Measurements from ENCODE around the gene ABCG1.

ABCG1 gene

GRCh38 chr21:42337276-42337675 is 118.3 kb downstream of the ABCG1 start:
- Histone ChIP-seq H3K4me3 (ENCODE audit: low read depth in 1 of 2, low read length in 2 of 2) (no peak overlapping the region), H3K27ac (ENCODE audit: low read depth, low read length) (no peak overlapping the region), H3K36me3 (ENCODE audit: control insufficient read depth in 1 of 2, insufficient read depth in 2 of 2, low read length in 2 of 2) (no peaks in the 10 kb centered on the region), H3K9me3 (ENCODE audit: control insufficient read depth in 1 of 2, low read length in 2 of 2) (no peaks in the 10 kb centered on the region), H3K4me1 (ENCODE audit: control insufficient read depth in 1 of 2, insufficient read depth in 2 of 2, low read length in 2 of 2) (peaks cover 14 to 15% of the 10 kb centered on the region in 2 donors), H3K9ac (ENCODE audit: low read depth in 1 of 2, low read length in 2 of 2) (no peak overlapping the region), H3K27me3 (ENCODE audit: control insufficient read depth in 1 of 2, insufficient read depth in 2 of 2, low read length in 2 of 2) (no peaks in the 10 kb centered on the region)

DNA sequence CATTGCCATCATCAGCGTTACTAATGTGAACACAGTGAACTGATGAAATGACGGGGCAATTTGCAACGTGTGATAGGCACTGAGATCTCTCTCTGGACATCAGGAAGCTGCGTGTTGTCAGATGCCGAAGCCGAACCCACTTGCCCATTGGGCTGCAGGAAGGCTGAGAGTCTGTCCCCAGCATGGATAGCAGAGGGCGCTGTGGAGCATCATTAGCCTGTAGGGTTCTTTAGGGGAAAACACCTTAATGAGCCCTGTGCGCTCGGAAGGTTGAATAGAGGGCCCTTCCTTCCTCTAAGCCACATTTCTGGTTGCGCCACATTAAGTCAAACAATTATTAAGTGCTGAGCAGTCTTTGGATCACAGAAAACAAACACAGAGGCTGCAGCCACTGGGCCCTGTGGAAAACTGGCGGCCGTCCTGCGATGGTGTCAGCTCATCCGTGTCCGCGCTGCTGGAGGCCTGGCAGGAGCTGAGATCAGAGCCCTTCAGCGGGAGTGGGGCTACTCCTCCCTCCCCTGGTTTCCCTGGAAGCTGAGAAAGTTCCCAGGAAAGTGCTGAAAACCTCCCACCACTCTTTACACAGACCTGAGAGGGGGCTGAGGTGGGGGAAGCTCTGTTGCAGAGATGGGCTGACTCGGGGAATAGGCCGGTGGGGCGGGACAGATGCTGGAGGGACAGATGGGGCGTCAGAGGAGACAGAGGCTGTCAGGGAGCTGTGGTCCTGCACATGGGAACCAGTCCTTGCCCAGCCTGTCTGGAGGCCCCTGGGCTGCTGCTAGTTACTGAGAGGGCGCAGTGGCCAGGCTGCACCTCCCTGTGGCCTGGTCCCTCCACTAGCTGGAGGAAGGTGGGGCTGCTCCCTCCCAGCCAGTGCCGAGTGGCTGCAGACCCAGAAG is 119.1 kb downstream of the ABCG1 start:
- Histone ChIP-seq H3K27ac (ENCODE audit: low read depth, low read length) (no peak overlapping the region), H3K9ac (ENCODE audit: low read depth in 1 of 2, low read length in 2 of 2) (no peak overlapping the region), H3K27me3 (ENCODE audit: control insufficient read depth in 1 of 2, insufficient read depth in 2 of 2, low read length in 2 of 2) (no peaks in the 10 kb centered on the region), H3K36me3 (ENCODE audit: control insufficient read depth in 1 of 2, insufficient read depth in 2 of 2, low read length in 2 of 2) (no peaks in the 10 kb centered on the region), H3K9me3 (ENCODE audit: control insufficient read depth in 1 of 2, low read length in 2 of 2) (no peaks in the 10 kb centered on the region), H3K4me1 (ENCODE audit: control insufficient read depth in 1 of 2, insufficient read depth in 2 of 2, low read length in 2 of 2) (peaks cover 7 to 11% of the 10 kb centered on the region in 2 donors), H3K4me3 (ENCODE audit: low read depth in 1 of 2, low read length in 2 of 2) (no peak overlapping the region)

DNA sequence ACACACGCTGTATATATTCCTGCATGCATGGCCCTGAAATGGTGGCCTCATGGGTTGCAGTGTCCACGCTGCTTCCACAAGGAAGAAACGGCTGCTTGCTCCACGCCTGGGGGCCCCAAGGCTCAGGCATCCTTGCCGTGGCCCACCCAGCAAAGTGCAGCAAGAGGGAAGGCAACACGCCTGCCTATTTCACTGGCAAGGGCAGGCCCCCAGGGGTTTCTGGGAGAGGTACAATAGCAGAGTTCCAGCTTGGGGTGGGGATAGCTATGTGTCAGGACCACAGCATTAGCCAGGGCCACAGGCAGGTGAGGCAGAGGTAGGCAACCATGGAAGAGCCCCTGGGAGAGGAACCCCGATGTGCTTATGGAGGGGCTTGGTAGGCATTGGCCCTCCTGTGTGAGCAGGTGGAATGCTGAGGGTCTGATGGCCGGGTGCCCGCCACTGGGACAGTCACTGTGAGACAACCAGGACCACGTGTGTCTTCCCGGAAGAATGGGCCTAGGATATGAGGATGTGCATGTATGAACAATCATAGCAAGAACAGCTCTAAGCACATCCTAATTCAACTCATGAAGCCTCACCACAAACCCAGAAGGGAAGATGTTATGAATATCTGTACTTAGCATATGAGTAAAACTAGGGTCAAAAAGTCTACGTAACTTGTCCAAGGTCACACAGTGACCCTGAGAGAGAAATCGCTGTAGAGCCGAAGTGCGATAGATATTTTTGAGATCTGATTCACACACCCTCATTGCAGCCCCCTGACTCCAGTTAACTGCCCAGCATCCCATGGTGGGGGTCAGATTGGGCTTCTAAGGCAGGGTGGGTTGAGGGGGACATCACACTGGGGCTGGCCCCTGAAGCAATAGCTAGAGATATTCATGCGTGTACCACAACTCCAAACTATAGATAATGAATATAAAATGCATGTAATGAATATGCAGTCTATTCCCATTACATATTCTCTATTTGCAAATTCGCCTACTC is 120.1 kb downstream of the ABCG1 start:
- Histone ChIP-seq H3K36me3 (ENCODE audit: control insufficient read depth in 1 of 2, insufficient read depth in 2 of 2, low read length in 2 of 2) (no peaks in the 10 kb centered on the region), H3K27me3 (ENCODE audit: control insufficient read depth in 1 of 2, insufficient read depth in 2 of 2, low read length in 2 of 2) (no peaks in the 10 kb centered on the region), H3K4me3 (ENCODE audit: low read depth in 1 of 2, low read length in 2 of 2) (no peak overlapping the region), H3K4me1 (ENCODE audit: control insufficient read depth in 1 of 2, insufficient read depth in 2 of 2, low read length in 2 of 2) (peaks cover 7 to 11% of the 10 kb centered on the region in 2 donors), H3K9ac (ENCODE audit: low read depth in 1 of 2, low read length in 2 of 2) (no peak overlapping the region), H3K27ac (ENCODE audit: low read depth, low read length) (no peak overlapping the region), H3K9me3 (ENCODE audit: control insufficient read depth in 1 of 2, low read length in 2 of 2) (no peaks in the 10 kb centered on the region)

DNA sequence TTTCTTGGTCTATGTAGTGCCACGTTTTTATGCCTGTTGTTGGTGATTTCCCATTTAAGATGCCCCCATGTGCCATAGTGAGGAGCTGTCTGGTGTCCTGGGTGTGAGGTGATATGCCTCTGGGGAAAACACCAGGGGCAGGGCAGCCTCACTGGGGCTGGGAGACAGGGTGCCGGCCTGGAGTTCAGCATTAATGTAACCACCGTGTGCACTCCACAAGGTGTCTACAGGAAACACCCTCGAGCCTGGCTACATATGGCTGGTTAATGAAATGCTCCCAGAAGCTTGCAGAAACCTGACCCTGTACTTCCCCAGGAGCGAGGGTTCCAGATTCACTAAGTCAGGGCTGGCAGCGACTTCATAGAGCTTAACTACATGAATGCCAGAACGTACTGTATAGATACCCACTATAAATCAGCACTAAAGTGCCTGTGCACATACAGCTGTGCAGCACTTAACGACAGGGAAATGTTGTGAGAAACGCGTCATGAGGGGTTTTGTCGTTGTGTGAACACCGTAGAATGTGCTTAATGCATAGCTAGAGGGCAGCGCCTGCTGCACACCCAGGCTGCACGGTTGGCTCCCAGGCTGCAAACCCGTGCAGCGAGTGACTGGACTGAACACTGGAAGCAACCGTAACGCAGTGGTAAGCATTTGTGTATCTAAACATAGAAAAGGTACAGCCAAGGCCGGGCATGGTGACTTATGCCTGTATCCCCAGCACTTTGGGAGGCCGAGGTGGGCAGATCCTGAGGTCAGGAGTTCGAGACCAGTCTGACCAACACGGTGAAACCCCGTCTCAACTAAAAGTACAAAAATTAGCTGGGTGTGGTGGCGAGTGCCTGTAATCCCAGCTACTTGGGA is 121.5 kb downstream of the ABCG1 start:
- Histone ChIP-seq H3K9ac (ENCODE audit: low read depth in 1 of 2, low read length in 2 of 2) (no peak overlapping the region), H3K9me3 (ENCODE audit: control insufficient read depth in 1 of 2, low read length in 2 of 2) (no peaks in the 10 kb centered on the region), H3K27me3 (ENCODE audit: control insufficient read depth in 1 of 2, insufficient read depth in 2 of 2, low read length in 2 of 2) (no peaks in the 10 kb centered on the region), H3K4me1 (ENCODE audit: control insufficient read depth in 1 of 2, insufficient read depth in 2 of 2, low read length in 2 of 2) (peaks cover 7 to 11% of the 10 kb centered on the region in 2 donors), H3K36me3 (ENCODE audit: control insufficient read depth in 1 of 2, insufficient read depth in 2 of 2, low read length in 2 of 2) (no peaks in the 10 kb centered on the region), H3K4me3 (ENCODE audit: low read depth in 1 of 2, low read length in 2 of 2) (no peak overlapping the region), H3K27ac (ENCODE audit: low read depth, low read length) (no peak overlapping the region)

GRCh38 chr21:42341776-42342542 is 123.0 kb downstream of the ABCG1 start:
- H3K9ac ChIP-seq (ENCODE audit: low read depth in 1 of 2, low read length in 2 of 2), result no peak overlapping the region
- peaks cover 7 to 11% of the 10 kb centered on the region in 2 donors for H3K4me1 ChIP-seq (ENCODE audit: control insufficient read depth in 1 of 2, insufficient read depth in 2 of 2, low read length in 2 of 2)
- H3K36me3 ChIP-seq (ENCODE audit: control insufficient read depth in 1 of 2, insufficient read depth in 2 of 2, low read length in 2 of 2), result no peaks in the 10 kb centered on the region
- no peaks in the 10 kb centered on the region for H3K9me3 ChIP-seq (ENCODE audit: control insufficient read depth in 1 of 2, low read length in 2 of 2)
- H3K4me3 ChIP-seq (ENCODE audit: low read depth in 1 of 2, low read length in 2 of 2), result no peak overlapping the region
- H3K27me3 ChIP-seq (ENCODE audit: control insufficient read depth in 1 of 2, insufficient read depth in 2 of 2, low read length in 2 of 2), result no peaks in the 10 kb centered on the region
- H3K27ac ChIP-seq (ENCODE audit: low read depth, low read length), result no peak overlapping the region

DNA sequence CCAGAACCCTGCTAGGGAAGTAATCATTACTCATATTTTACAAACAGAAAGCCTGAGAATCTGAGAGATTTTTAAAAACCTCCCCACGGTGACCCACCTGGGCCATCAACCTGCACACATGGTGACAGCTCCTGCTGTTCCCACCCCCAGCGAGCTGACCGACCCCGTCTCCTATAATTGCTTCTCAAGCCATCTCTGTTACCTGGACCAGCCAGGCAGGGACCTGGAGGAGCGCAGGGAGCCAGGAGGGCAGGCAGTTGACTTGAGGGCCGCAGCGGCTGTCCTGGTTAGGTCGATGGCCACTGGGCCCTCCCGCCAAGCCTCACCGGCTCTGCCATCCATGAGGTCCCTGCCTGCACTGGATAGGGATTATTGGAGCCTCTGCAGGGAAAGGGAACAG is 124.2 kb downstream of the ABCG1 start:
- Histone ChIP-seq H3K4me3 (ENCODE audit: low read depth in 1 of 2, low read length in 2 of 2) (no peak overlapping the region), H3K4me1 (ENCODE audit: control insufficient read depth in 1 of 2, insufficient read depth in 2 of 2, low read length in 2 of 2) (peaks cover 2 to 5% of the 10 kb centered on the region in 2 donors), H3K36me3 (ENCODE audit: control insufficient read depth in 1 of 2, insufficient read depth in 2 of 2, low read length in 2 of 2) (no peaks in the 10 kb centered on the region), H3K27me3 (ENCODE audit: control insufficient read depth in 1 of 2, insufficient read depth in 2 of 2, low read length in 2 of 2) (no peaks in the 10 kb centered on the region), H3K9ac (ENCODE audit: low read depth in 1 of 2, low read length in 2 of 2) (no peak overlapping the region), H3K9me3 (ENCODE audit: control insufficient read depth in 1 of 2, low read length in 2 of 2) (no peaks in the 10 kb centered on the region), H3K27ac (ENCODE audit: low read depth, low read length) (no peak overlapping the region)

GRCh38 chr21:42343556-42343955 is 124.6 kb downstream of the ABCG1 start:
- Histone ChIP-seq H3K4me1 (ENCODE audit: control insufficient read depth in 1 of 2, insufficient read depth in 2 of 2, low read length in 2 of 2) (peaks cover 0 to under 1% of the 10 kb centered on the region in 2 donors), H3K4me3 (ENCODE audit: low read depth in 1 of 2, low read length in 2 of 2) (no peak overlapping the region), H3K27ac (ENCODE audit: low read depth, low read length) (no peak overlapping the region), H3K36me3 (ENCODE audit: control insufficient read depth in 1 of 2, insufficient read depth in 2 of 2, low read length in 2 of 2) (no peaks in the 10 kb centered on the region), H3K9ac (ENCODE audit: low read depth in 1 of 2, low read length in 2 of 2) (no peak overlapping the region), H3K27me3 (ENCODE audit: control insufficient read depth in 1 of 2, insufficient read depth in 2 of 2, low read length in 2 of 2) (no peaks in the 10 kb centered on the region), H3K9me3 (ENCODE audit: control insufficient read depth in 1 of 2, low read length in 2 of 2) (no peaks in the 10 kb centered on the region)

DNA sequence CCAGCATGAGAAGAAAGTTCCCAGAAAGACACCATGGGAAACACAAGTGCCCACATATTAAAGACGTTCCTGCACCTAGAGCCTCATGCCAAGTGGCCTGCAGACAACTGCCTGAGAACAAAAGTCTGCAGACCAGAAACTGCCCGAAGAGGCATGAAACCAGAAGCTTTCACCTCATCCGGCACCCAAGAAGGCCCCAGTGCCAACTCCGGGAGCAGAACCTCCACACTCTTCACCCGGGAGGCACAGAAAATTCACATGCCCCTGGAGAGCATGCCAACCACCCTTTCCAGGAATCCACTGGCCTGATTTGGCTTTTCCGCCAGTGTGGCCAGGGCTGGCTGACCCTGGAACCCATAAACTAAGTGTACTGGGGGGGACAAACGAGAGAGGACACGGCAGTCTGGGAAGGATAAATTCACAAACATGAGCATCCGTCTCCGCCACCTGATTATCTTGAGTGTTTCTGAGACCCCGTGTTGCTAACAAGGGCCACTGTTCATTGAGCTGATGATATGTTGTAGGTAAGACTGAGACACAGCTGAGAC is 125.1 kb downstream of the ABCG1 start:
- no peak overlapping the region for H3K9ac ChIP-seq (ENCODE audit: low read depth in 1 of 2, low read length in 2 of 2)
- H3K4me1 ChIP-seq (ENCODE audit: control insufficient read depth in 1 of 2, insufficient read depth in 2 of 2, low read length in 2 of 2), result no peaks in the 10 kb centered on the region
- H3K9me3 ChIP-seq (ENCODE audit: control insufficient read depth in 1 of 2, low read length in 2 of 2), result no peaks in the 10 kb centered on the region
- H3K27me3 ChIP-seq (ENCODE audit: control insufficient read depth in 1 of 2, insufficient read depth in 2 of 2, low read length in 2 of 2), result no peaks in the 10 kb centered on the region
- no peaks in the 10 kb centered on the region for H3K36me3 ChIP-seq (ENCODE audit: control insufficient read depth in 1 of 2, insufficient read depth in 2 of 2, low read length in 2 of 2)
- no peak overlapping the region for H3K27ac ChIP-seq (ENCODE audit: low read depth, low read length)
- no peak overlapping the region for H3K4me3 ChIP-seq (ENCODE audit: low read depth in 1 of 2, low read length in 2 of 2)

DNA sequence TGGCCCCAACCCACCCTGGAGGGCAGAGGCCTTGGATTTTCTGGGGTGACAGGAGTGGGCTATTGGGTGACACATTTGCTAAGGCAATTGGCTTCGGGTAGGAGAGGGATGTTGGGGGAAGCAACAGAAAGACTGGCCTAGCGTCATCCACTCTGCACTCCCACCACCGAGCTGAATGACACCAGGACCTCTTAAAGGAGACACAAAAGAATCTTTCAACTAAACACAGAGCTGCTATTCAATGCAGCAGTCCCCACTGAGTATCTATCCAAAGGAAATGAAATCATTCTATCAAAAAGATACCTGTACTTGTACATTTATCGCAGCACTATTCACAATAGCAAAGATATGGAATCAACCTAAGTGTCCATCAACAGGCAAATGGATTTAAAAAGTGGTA is 125.7 kb downstream of the ABCG1 start:
- Histone ChIP-seq H3K9me3 (ENCODE audit: control insufficient read depth in 1 of 2, low read length in 2 of 2) (no peaks in the 10 kb centered on the region), H3K36me3 (ENCODE audit: control insufficient read depth in 1 of 2, insufficient read depth in 2 of 2, low read length in 2 of 2) (no peaks in the 10 kb centered on the region), H3K4me3 (ENCODE audit: low read depth in 1 of 2, low read length in 2 of 2) (no peak overlapping the region), H3K27ac (ENCODE audit: low read depth, low read length) (no peak overlapping the region), H3K27me3 (ENCODE audit: control insufficient read depth in 1 of 2, insufficient read depth in 2 of 2, low read length in 2 of 2) (no peaks in the 10 kb centered on the region), H3K9ac (ENCODE audit: low read depth in 1 of 2, low read length in 2 of 2) (no peak overlapping the region), H3K4me1 (ENCODE audit: control insufficient read depth in 1 of 2, insufficient read depth in 2 of 2, low read length in 2 of 2) (no peaks in the 10 kb centered on the region)

Data from duodenal mucosa (tissue), 2 donors.